GM19438 (cell line): ENCODE measurements around the gene SMAGP.
A peak's percentile ranks its signal among the peaks of the same experiment; 100 is the strongest.
"Not testable (repeated sequence)": the region's sequence is repeated elsewhere in the genome, so short reads cannot be mapped to it uniquely, and the experiment has no call there.

Source experiments
- ATAC-seq: cut with Tn5 transposase; IDR thresholded peaks from one replicate; pipeline ENCODE4 v1.9.1; 2021; ENCODE audit warnings: low read depth; ENCODE audit not compliant: unreplicated experiment

SMAGP gene

GRCh38 chr12:51265024-51265423 lies 5.2 kb downstream of the SMAGP start:
- no peak for ATAC-seq

GRCh38 chr12:51264297-51264696 lies 5.9 kb downstream of the SMAGP start:
- ATAC-seq = no peak

- ATAC-seq = no peak
Measured at GRCh38 chr12:51263341-51263740, 6.9 kb downstream of the SMAGP start.

GRCh38 chr12:51262758-51263177 lies 7.4 kb downstream of the SMAGP start:
- no peak for ATAC-seq

GRCh38 chr12:51259600-51259999 lies 10.6 kb downstream of the SMAGP start:
- not testable (repeated sequence) for ATAC-seq

- ATAC-seq = no peak
Measured at GRCh38 chr12:51254536-51254935, 15.7 kb downstream of the SMAGP start.

- ATAC-seq = no peak
Measured at GRCh38 chr12:51253276-51253675, 16.9 kb downstream of the SMAGP start.

GRCh38 chr12:51247523-51248206 lies 22.6 kb downstream of the SMAGP start:
- ATAC-seq = no peak

- no peak for ATAC-seq
Measured at GRCh38 chr12:51246254-51246853, 23.9 kb downstream of the SMAGP start.

- no peak for ATAC-seq
Measured at GRCh38 chr12:51245476-51246253, 24.6 kb downstream of the SMAGP start.

GRCh38 chr12:51244269-51244668 lies 25.9 kb downstream of the SMAGP start:
- no peak for ATAC-seq

GRCh38 chr12:51242876-51243275 lies 27.3 kb downstream of the SMAGP start:
- ATAC-seq = no peak

GRCh38 chr12:51242120-51242519 lies 28.1 kb downstream of the SMAGP start:
- no peak for ATAC-seq

GRCh38 chr12:51240971-51241370 lies 29.2 kb downstream of the SMAGP start:
- ATAC-seq = no peak

- ATAC-seq = peak; percentile 93
Measured at GRCh38 chr12:51238510-51239334, 31.5 kb downstream of the SMAGP start, which contains the start of gene DAZAP2. Gene DAZAP2, plus strand, starts transcription at chr12:51238826. Its CDS starts 82 bp downstream, at chr12:51238908.

GRCh38 chr12:51238037-51238509 lies 32.1 kb downstream of the SMAGP start:
- ATAC-seq = peak; percentile 4

- ATAC-seq = no peak
Measured at GRCh38 chr12:51234530-51234929, 35.7 kb downstream of the SMAGP start.

GRCh38 chr12:51232642-51233041 lies 37.6 kb downstream of the SMAGP start:
- ATAC-seq = no peak

- ATAC-seq = no peak
Measured at GRCh38 chr12:51229116-51229809, 41.0 kb downstream of the SMAGP start.

- ATAC-seq = no peak
Measured at GRCh38 chr12:51227962-51228361, 42.3 kb downstream of the SMAGP start.
